ENCODE data around the gene TRMT5.

DNA sequence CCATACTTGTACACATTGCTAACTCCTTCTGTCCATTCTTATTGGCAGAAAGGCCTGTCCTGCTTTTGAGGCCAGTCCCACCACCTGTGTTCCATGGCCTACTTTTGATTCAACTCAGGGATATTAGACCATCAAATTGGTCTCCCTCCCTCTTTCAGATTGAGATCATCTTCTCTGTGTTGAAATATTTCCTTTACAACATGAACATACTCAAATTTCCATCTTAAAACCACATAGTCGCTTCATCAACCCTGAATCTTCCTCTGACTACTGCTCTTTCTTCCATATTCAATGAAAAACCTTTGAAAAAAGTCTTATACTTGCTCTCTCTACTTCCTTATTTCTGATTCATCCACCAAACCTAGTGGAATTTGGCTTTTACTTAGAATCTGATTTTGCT lies 34.9 kb downstream of the TRMT5 start:
- TF ChIP-seq, protein P1, sequence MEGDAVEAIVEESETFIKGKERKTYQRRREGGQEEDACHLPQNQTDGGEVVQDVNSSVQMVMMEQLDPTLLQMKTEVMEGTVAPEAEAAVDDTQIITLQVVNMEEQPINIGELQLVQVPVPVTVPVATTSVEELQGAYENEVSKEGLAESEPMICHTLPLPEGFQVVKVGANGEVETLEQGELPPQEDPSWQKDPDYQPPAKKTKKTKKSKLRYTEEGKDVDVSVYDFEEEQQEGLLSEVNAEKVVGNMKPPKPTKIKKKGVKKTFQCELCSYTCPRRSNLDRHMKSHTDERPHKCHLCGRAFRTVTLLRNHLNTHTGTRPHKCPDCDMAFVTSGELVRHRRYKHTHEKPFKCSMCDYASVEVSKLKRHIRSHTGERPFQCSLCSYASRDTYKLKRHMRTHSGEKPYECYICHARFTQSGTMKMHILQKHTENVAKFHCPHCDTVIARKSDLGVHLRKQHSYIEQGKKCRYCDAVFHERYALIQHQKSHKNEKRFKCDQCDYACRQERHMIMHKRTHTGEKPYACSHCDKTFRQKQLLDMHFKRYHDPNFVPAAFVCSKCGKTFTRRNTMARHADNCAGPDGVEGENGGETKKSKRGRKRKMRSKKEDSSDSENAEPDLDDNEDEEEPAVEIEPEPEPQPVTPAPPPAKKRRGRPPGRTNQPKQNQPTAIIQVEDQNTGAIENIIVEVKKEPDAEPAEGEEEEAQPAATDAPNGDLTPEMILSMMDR (IDR thresholded peaks at IDR 0.05) = no peak
- TF ChIP-seq EZH2 (IDR thresholded peaks at IDR 0.05; ENCODE audit: borderline replicate concordance, insufficient read depth, low read depth, low read length, poor library complexity, severe bottlenecking) = no peak

Measured in B cell (primary cell).